Fibroblast of skin of left quadriceps (primary cell): ENCODE results near the gene PIK3CD.
"Not testable (repeated sequence)": the region's sequence is repeated elsewhere in the genome, so short reads cannot be mapped to it uniquely, and the experiment has no call there.

Source experiments
- DNase-seq, 2 experiments: peaks; one replicate each; pipeline ENCODE4 v3.0.0-alpha.2; 2013; ENCODE audit warnings: low read depth in 2 of 2

PIK3CD gene

DNA sequence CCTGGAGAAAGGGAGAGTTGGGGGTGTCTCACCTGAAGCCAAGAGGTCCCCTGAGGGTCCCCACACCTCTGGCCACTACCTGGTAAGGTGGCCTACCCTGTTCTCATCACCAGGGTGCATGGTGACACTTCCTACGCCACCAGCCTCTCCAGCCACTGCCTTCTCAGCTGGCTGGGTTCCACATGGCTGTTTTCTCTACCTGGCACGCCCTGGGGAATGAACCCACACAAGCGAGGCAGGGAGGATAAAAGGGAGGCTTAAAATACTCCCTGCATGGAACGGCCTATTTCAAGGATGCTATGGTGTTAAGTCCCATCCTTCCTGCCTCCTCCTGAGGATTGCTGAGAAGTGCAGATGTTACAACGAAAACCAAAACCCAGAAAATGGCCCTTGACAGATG is 84.7 kb downstream of the PIK3CD start:
- no peak for DNase-seq

DNA sequence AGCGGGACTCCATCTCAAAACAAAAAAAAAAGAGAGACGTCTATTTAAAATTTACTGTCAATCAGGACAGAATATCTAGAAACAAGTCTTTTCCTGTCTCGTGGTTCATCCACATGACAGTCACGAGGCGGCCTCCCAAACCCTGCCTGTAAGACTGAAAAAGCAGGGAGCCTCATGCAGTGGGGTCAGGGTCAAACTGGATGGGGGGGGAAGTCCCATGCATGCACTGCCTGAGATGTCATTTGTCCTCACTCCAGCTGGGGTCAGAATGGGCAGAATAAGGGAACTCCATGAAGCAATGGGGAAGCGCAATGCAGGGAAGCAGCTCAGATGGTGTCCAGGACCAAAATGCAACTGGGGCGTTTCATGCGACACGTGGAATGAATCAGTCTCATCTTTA is 85.5 kb downstream of the PIK3CD start:
- no peak for DNase-seq

DNA sequence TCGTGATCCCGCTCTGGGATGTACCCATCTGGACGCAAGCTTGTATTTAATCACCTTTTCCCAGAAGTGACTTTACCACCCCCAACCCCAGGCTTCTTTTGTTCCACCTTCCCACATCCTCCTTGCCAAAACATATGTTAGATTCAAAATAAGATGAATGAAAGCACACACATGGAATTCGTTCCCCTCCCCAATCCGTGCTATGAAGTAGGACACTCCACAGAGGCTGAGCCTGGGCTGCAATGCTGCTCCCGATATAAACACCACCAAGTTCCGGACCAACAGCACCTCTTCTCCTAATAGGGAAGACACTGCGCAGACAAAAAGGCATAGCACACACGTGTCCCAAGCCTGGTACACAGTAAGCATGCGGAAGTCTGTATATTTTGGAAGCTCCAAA is 86.1 kb downstream of the PIK3CD start:
- DNase-seq, result peak; percentile 34 to 36

DNA sequence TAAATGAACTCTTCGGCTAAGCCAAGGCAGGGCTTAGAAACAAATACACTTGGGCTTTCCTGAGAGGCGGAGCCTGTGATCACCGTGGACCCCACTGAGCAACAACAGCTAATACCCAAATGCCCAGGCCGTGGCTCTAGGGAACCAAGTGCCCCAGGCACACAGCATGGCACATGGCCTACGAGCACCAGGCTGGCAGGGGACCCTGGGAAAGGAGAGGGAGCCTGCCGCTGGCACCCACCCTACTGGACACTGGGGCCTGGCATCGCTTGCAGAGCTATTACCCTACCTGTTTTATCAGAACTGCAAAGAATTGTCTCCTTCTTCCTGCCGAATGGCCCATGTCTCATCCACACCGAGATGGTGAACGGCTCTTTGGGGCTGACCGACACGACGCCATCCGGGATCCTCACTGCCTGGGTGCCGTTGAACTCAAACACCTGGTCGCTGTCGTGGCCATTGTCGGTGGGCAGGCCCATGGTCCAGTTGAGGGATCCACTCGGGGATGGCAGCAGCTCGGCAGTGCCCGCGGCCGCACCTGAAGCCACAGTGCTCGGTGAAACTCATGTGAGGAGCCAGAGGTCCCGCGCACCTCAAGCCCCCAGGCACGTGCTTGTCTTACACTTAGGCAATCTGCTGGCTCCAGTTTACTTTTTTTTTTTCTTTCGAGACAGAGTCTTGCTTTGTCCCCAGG is 92.7 kb downstream of the PIK3CD start:
- DNase-seq, result no peak

DNA sequence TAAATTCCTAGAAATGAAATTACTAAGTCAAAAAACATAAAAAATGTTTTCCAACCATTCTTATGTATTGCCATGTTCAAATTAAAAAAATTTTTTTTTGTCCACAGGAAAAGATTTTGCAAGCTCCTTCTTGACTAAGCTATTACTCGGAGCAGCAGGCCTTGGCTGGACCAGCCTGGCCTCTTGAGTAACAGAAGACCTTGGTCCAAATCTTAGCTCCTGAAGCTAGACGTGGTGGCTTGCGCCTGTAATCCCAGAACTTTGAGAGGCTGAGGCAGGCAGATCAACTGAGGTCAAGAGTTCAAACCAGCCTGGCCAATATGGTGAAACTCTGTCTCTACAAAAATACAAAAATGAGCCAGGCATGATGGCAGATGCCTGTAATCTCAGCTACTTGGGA is 94.7 kb downstream of the PIK3CD start:
- DNase-seq, result no peak

DNA sequence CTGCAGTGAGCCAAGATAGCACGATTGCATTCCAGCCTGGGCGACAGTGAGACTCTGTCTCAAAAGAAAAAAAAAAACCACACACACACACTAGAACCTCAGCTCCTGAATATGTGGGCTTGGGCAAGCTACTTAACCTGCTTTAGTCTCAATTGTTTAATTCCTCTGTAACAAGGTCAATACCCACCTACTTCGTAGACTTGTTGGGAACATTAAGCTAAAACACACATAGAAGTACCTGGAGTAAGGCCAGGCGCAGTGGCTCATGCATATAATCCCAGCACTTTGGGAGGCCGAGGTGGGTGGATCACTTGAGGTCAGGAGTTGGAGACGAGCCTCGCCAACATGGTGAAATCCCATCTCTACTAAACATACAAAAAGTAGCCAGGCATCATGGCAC is 95.1 kb downstream of the PIK3CD start:
- DNase-seq, result no peak

DNA sequence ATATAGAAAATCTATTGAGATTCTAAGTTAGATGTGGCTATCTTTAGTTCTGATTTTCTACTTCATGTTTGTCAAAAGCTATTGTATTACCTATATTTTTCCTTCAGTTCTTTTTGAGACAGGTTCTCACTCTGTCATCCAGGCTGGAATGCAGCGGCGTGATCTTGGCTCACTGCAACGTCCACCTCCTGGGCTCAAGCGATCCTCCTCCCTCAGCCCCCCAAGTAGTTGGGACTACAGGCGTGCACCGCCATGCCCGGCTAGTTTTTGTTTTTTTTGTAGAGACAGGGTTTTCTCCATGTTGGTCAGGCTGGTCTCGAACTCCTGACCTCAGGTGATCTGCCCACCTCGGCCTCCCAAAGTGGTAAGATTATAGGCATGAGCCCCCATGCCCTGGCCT is 96.9 kb downstream of the PIK3CD start:
- not testable (repeated sequence) for DNase-seq

DNA sequence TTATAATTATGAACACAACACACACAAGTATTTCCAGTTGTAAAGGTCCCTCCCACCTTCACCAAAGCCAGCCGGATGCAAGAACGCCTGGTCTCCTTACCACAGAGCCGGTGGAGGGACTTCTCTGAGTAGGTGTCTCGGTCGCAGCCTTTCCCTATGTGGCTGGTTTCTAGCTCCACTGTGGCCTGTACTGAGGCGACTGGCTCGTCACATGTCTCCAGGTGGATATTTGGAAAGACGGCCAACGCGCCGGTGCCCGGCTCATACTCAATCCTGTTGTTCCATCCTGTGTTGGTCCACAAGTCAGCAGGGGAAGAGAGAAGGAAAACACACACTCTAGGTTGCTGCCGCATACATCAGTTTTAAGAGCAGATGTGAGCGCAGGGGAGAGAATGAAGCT is 97.8 kb downstream of the PIK3CD start:
- no peak for DNase-seq

DNA sequence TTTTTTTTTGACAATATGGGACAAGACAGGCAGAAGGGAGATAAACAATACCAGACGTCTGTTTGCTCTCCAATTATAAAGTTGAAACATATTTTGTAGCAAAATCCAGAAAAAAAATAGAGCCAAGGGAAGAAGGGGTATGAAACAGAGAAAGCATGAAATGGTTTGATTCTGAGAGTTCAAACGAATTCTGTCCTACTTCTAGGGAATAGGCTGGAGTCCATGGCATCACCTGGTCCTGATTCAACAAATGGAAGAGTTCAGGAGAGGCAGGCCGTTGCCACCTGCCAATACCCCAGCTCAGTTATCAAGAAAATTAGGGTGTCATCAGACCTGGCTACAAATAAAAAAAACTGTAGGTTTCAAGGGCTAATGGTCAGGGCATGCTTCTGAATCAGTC is 100.4 kb downstream of the PIK3CD start:
- DNase-seq, result no peak

DNA sequence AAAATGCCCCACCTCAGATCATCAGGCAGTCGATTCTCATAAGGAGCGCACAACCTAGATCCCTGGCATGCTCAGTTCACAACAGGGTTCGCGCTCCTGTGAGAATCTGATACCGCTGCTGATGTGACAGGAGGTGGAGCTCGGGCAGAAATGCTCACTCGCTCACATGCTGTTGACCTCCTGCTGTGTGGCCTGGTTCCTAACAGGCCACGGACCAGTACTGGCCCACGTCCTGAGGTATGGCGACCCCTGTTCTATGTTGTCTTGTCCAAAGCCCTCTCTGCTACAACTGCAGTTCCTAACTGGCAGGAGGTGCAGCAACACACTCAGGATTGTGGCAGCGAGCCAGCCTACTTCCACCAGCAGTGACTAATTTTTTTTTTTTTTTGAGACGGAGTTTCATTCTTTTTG is 101.6 kb downstream of the PIK3CD start:
- DNase-seq, result peak; percentile 44 to 48

DNA sequence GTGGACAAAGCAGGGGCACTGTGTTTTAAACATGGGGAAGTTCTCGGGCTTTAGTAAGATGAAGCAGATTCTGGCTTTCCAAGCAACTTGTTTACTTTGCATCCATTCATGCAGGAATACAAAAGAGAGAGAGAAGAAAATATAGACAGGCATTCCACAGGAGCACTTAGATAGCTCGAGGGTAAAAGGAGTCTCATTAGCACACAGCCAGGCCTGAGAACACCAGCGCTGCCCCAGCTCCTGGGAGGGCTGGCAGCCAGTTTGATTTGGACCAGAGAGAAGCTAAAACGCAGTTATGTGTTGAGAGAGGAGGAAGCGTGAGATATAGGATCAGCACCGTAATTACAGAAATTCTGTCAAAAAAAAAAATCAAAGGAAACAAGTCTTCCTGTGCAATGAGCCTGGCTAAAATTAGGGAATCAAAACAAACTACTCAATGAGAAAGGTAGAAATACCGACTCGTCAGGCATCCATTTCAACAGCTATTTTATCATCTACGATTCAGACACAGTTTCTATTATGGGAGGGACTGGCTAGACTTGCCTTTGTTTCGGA is 104.0 kb downstream of the PIK3CD start:
- no peak for DNase-seq

DNA sequence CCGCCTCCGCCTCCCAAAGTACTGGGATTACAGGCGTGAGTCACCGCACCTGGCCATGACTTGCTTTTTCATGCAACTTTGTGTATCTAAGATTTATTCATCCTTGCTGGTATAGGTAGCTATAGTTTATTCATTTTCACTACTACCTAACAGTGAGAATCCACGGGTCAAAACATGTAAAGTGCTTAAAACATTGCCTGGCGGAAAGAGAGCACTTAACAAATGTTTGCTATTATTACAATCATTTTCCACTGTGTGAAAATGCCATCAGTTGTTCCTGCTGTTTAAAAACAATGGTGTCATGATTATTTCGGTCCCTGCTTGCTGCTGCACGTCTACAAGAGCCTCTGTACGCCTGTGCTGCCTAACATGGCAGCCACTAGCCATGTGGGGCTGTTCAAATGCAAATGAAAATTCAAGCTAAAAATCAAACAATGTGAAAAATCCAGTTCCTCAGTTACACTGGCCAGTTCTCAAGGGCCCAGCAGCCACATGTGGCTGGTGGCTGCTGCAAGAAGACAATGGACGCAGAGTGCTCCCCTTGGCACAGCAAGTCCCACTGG is 107.1 kb downstream of the PIK3CD start:
- no peak for DNase-seq

DNA sequence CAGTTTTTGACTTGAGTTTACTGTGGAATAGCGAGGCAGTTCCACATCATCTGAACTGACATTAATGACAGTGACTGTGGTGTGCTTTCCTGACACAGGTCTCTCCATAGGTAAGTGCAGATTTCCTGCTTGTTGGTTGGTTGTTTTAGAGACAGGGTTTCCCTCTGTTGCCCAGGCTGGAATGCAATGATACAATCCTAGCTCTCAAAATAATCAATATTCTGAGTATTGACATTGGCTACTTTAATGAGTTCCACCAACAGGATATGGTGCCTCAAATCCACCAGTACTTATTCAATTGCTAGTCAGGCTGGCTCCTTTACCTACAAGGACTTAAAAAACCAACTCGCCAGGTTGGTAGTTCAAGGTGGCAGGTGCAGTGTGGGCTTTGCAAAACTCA is 108.4 kb downstream of the PIK3CD start:
- DNase-seq, result no peak

DNA sequence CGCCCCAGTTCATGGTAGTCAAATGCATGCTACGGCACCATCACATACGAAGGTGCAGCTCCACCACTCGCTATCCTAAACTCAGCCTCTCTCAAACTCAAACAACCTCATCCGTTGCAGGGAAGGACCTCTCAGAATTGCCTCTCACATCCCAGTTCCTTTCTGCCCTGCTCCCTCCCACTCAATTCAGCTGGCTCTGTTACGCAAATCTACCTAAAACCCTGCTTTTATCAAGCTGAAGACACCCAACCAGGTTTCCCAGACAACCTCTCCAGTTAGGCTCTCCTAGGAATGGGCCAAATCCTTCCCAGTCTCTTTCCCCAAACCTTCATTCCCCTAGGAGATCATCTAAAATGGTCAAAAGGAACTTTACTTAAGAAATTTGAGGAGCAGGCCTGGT is 109.3 kb downstream of the PIK3CD start:
- no peak for DNase-seq

DNA sequence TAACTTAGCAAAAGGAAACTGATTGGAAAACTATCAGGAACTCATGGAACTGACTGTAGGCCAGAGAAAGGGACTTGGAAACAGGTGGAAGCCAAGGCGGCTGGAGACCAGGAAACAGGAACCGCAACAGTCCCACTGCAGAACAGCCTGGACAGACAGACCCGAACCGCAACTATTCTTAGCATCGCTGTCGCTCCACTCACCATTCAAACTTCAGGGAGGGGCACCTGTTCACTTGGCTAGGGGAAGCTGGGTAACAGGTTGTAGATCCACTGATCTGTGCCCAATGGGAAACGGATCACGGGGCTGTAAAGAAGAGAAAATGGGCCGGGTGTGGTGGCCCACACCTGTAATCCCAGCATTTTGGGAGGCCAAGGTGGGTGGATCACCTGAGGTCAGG is 110.3 kb downstream of the PIK3CD start:
- DNase-seq, result no peak

DNA sequence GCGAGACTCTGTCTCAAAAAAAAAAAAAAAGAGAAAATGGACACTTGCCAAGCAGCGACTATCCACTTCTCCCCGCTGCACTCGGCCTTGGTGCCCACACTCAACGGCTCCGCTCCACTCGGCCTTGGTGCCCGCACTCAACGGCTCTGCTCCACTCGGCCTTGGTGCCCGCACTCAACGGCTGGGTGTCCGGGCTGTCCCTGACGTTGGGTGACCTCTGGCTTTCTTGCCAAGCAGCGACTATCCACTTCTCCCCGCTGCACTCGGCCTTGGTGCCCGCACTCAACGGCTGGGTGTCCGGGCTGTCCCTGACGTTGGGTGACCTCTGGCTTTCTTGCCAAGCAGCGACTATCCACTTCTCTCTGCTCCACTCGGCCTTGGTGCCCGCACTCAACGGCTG is 110.9 kb downstream of the PIK3CD start:
- not testable (repeated sequence) for DNase-seq

DNA sequence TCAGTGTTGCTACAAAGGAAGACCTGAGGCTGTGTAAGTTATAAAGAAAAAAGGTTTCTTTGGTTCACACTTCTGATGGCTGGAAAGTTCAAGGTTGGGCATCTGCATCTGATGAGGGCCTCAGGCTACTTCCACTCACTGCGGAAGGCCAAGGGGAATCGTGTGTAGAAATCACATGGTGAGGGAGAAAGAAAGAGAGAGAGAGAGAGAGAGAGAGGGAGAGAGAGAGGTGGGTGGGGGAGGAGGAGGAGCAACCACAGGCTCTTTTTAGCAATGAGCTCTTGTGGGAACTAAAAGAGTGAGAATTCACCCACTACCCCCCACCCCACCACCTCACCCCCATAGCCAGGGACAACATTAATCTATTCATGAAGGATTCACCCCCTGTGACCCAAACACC is 112.4 kb downstream of the PIK3CD start:
- no peak for DNase-seq

DNA sequence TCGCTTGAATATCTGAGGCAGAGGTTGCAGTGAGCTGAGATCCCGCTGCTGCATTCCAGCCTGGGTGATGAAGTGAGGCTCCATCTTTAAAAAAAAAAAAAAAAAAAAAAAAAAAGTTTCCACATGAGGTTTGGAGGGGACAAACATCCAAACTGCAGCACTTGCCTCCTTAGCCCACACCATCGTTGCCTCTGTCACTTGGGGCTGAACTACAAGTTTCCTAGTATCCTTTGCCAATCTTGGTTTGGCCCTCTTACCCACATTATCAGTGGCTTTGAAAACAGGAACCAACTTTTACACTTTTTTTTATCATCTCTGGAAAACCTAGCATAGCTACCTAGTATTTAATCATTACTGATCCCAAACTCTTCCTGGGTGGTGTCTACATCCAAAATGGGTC is 113.0 kb downstream of the PIK3CD start:
- DNase-seq, result no peak

DNA sequence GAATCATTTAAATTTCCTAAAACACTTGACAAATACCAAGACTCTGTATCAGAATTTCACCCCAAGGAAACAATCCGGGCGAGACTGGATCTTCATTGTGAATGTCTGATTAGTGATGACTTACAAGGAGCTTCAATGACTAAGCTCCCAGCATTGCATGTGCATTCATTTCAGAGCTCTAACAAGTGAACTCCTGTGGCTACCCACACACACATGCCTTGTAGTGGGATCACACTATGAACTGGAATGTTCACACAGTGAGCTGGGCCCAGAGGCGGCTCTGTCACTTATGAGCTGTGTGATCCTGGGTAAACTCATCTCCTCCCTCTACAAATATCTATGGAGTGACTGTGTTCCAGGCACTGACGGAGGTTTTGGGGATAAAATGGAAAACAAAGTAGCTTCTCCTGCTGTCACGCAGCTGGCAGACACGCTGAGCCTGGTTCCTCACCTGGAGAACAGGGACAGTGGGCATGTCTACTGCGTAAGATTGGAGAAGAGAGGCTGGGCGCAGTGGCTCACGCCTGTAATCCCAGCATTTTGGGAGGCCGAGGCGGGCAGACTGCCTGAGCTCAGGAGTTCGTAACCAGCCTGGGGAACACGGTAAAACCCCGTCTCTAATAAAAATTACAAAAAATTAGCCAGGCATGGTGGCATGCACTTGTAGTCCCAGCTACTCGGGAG is 115.4 kb downstream of the PIK3CD start:
- DNase-seq, result peak; percentile 97

DNA sequence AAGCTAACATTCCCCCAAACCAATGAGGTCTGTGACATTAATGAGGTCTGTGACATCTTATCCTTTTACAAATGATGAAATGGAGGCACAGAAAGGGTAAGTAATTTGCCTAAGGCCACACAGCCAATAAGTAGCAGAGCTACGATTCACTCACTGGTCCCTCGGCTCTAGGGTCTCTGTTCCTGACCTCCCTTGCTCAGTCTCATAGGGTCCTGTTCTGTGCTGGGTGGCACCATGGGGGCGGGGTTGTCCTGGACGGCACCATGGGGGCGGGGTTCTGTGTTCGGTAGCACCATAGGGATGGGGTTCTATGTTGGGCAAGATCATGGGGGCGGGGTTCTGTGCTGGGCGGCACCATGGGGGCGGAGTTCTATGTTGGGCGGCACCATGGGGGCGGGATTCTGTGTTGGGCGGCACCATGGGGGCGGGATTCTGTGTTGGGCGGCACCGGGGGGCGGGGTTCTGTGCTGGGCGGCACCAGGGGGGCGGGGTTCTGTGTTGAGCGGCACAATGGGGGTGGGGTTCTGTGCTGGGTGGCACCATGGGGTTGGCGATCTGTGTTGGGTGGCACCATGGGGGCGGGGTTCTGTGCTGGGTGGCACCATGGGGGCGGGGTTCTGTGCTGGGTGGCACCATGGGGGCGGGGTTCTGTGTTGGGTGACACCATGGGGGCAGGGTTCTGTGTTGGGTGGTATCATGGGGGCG is 116.6 kb downstream of the PIK3CD start:
- no peak for DNase-seq

DNA sequence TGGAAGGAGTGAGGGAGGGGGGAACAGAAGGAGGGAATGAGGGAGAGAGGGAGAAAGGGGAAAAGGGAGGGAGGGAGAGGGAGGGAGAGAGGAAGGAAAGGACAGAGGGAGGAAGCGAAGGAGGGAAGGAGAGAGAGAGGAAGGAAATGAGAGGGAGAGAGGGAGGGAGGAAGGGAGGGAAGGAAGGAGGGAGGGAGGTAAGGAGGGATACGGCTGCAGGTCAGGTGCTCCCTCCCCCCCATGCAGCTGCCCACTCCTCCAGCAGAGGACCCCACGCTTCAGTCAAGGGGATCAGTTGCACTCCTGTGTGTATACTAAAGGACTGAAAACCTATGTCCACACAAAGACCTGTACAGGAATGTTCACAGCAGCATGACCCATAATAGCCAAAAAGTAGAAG is 117.5 kb downstream of the PIK3CD start:
- DNase-seq, result no peak

DNA sequence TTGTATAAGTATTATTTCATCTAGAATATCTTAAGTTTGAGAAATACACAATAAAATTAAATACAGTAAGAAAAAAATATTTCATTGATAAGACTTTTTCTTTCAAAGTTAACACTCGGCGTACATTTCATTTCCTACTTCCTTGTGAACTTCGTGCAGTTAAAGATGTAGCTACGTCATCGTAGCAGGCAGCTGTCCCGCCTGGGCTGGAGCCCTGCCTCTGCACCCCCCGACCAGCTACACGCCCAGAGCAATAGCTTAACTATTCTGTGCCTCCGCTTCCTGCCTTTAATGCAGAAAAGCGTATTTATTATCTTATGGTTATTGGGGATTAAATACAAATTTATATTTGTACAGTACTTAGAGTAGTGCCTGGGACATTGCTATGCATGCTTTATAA is 118.8 kb downstream of the PIK3CD start:
- DNase-seq, result no peak
